HUES48 (cell line): Measurements from ENCODE around the gene CXXC5.
A peak's percentile ranks its signal among the peaks of the same experiment; 100 is the strongest.

Source experiments
- H3K27ac ChIP-seq: one replicate; pipeline ENCODE4 v1.7.0; 2013; ENCODE audit warnings: low read depth, low read length, inconsistent platforms
- H3K27me3 ChIP-seq: 2 replicates; pipeline ENCODE4 v1.6.1; 2013; ENCODE audit warnings: mild to moderate bottlenecking, low read length; ENCODE audit not compliant: control insufficient read depth, insufficient read depth
- H3K36me3 ChIP-seq: 2 replicates; pipeline ENCODE4 v1.6.1; 2013; ENCODE audit warnings: low read length; ENCODE audit not compliant: control insufficient read depth, insufficient read depth
- H3K4me1 ChIP-seq: 2 replicates; pipeline ENCODE4 v1.6.1; 2013; ENCODE audit warnings: mild to moderate bottlenecking, low read length; ENCODE audit not compliant: control insufficient read depth, insufficient read depth
- H3K4me3 ChIP-seq: 2 replicates; pipeline ENCODE4 v1.5.1; 2013; ENCODE audit warnings: mild to moderate bottlenecking, low read depth, low read length
- H3K9ac ChIP-seq: 2 replicates; pipeline ENCODE4 v1.6.1; 2013; ENCODE audit warnings: mild to moderate bottlenecking, low read depth, low read length, moderate library complexity
- H3K9me3 ChIP-seq: 2 replicates; pipeline ENCODE4 v1.6.1; 2013; ENCODE audit warnings: low read length; ENCODE audit not compliant: control insufficient read depth, insufficient read depth

Gene CXXC5

DNA sequence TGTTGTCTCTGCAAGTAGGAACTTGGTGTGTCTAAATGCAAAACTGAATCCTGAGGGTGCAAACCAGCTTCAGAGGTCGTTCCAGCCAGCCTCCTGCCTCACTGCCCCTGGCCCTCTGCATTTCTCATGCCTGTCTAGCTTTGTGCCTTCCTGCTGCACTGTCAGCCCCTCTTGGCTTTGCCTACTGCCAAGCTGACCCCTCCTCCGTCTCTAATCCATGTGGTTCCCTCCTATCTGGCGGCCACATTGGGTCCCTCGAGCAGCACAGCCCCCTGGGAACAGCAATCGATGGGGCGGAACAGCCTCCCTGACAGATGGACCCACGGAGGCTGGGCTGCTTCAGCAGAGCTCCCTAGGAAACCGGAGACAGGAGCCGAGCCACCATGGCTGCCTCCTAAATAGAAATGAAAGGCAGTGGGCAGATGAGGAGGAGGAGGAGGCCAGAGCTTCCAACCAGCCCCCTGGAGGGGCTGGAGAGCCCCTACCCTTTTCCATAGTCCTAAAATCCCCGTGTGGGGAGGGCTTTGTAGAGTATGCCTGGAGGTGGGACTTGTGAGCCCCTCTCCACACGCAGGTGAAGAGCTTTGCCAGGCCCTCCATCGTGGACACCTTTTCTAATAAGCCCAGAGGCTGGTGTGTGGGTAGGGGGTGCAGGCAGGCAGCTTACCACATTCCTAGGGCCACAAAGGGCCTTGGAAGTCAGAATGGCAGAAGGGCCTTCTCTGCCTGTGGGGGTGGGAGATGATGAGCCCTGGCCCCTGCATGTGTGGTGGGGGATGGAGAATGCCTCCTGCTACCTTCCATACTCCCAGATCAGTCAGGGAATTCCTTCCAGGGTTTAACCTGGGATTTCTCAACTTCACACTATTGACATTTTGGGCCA is 9.2 kb upstream of the CXXC5 start:
- H3K4me3 ChIP-seq, result no peak overlapping the region
- H3K27me3 ChIP-seq, result peaks cover 10% of the 10 kb centered on the region; the same call in 1 of the 2 replicates
- H3K27ac ChIP-seq, result peak overlapping the region; percentile 88
- H3K36me3 ChIP-seq, result no peaks in the 10 kb centered on the region
- peaks cover 72% of the 10 kb centered on the region for H3K4me1 ChIP-seq
- H3K9ac ChIP-seq, result no peak overlapping the region
- H3K9me3 ChIP-seq, result no peaks in the 10 kb centered on the region

DNA sequence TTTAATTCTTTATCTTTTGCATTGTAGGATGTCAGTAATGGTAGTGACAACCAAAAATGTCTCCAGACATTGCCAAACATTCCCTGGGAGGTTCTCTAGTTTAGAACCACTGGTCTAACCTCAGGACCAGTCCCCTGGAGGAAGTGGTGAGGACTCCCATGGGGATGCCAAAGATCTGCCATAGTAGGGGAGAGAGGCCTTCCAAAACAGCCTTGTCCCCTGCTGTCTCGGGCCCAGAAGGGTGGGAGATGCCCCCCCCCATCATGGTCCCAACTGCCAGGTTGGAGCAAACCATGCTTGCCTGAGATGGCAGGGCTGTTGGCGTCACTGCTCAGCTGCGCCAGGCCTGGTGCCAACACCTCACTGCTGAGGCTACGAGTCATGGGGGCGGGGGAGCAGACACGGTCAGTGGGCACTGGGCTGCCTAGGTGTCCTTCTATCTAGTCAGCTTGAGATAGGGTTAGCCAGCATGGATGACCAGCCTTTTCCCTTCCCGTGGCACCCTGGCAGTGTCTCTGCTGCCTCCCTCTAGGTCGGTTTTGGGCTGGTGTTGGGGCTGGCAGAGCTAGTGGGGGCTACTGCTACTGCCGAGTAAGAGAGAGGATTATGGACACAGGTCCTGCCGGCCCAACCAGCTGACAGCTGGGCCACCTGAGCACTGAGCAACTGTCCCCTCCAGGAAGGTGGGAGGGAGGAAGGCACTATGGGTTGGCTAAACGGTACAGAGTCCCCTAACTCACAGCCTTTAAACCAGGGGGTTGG is 8.3 kb upstream of the CXXC5 start:
- H3K9ac ChIP-seq, result no peak overlapping the region
- H3K36me3 ChIP-seq, result no peaks in the 10 kb centered on the region
- H3K27ac ChIP-seq, result no peak overlapping the region
- peaks cover 18% of the 10 kb centered on the region for H3K27me3 ChIP-seq
- H3K9me3 ChIP-seq, result no peaks in the 10 kb centered on the region
- peaks cover 69% of the 10 kb centered on the region for H3K4me1 ChIP-seq
- no peak overlapping the region for H3K4me3 ChIP-seq

- Histone ChIP-seq H3K4me1 (peaks cover 69% of the 10 kb centered on the region), H3K27ac (no peak overlapping the region), H3K9me3 (no peaks in the 10 kb centered on the region), H3K4me3 (no peak overlapping the region), H3K27me3 (peaks cover 26% of the 10 kb centered on the region), H3K9ac (no peak overlapping the region), H3K36me3 (no peaks in the 10 kb centered on the region)
These were observed 7.6 kb upstream of the CXXC5 start for GRCh38 chr5:139640421-139641115.

DNA sequence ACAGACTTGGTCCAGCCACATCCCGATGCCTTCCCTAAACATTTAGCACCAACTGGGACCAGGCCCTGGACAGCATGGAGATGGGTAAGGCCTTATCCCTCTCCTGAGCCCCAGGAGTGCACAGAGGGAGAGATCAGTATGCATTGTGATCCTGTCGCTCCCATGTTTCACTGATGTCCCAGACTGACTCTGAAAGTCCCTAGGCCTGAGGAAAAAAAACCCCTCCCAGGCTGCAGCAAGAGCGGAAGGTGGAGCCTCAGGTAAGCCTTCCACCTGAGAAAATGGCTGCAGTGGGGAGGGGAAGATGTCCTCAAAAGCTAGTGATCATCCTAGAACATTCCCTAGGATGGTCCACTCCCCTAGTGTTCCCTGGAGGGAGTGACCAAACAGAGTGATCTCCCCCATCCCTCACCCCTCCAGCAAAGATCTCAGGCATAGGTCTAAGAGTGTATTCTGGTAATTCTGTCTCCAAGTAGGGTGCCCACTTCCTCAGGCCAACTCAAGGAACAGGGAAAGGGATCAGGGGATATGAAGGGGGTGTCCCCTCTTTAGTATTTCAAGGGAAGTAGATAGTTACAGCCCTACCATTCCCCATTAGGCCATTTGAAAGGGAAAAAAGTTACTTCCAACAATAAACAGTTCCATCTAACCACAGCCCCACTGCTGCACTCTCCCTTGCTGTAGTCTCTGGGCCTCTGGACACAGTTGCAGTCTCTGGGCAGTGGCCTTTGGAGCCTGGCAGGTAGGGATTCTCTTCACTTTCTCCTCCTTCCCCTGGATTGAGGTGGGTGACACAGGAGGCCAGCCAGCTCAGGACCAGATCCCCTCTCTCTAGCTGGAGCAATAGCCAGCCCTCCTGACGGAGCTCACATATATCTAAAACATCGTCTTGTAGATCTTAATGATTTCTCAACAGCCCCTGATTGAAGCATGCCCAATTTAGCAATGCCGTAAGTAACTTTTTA is 6.8 kb upstream of the CXXC5 start:
- H3K4me3 ChIP-seq, result no peak overlapping the region
- H3K36me3 ChIP-seq, result no peaks in the 10 kb centered on the region
- H3K27me3 ChIP-seq, result peaks cover 34% of the 10 kb centered on the region
- H3K4me1 ChIP-seq, result peaks cover 66% of the 10 kb centered on the region
- peak overlapping the region; percentile 4 for H3K27ac ChIP-seq
- no peaks in the 10 kb centered on the region for H3K9me3 ChIP-seq
- no peak overlapping the region for H3K9ac ChIP-seq

- H3K27ac ChIP-seq, result no peak overlapping the region
- peaks cover 42% of the 10 kb centered on the region for H3K27me3 ChIP-seq
- H3K36me3 ChIP-seq, result no peaks in the 10 kb centered on the region
- H3K9ac ChIP-seq, result no peak overlapping the region
- no peaks in the 10 kb centered on the region for H3K9me3 ChIP-seq
- H3K4me1 ChIP-seq, result peaks cover 64% of the 10 kb centered on the region
- no peak overlapping the region for H3K4me3 ChIP-seq
These were observed 5.9 kb upstream of the CXXC5 start for GRCh38 chr5:139642213-139642612.

DNA sequence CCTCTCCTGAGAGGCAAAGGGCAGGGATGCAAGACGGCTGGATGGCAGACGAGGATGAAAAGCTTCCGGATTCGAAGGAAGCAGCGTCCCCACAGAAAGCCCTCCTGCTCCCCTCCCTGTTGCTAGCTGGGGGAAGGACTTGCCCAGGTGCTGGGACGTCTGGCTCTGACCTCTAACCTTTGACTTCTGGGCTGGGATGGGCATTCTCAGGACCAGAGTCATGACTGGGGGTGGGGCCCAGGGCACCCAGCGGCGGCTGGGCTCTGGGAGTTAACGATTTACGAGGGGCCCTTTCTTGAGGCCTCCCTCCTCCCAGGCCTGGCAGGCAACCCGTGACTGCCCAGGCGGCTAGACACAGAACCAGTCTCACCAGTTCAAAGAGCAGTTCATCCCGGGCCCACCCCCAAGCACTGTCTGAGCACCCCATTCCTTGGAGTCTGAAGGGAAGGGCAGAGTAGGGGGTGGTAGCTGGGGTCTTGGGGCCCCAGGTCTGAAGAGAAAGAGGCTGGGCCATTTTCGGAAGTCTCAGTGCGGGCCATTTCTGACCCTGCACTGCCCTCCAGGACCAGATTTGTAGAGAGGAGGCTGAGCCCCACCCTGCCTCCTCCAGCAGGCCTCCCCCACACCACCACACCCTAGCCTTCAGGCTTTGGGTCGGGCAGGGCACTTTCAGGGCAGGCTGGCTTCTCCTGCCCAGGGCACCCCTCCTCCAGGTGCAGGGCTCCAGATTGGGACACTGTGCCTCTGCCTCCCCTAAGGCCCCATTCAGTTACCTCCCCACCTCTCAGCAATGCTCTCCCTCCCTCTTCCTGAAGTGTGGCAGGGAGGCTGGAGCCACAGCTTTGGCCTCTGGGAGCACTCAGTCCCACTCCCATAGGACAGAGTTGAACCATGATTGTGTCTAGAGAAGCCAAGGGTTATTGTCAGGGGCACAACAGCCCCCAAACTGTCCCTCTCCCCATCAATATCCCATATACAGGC is 5.0 kb upstream of the CXXC5 start:
- no peak overlapping the region for H3K9ac ChIP-seq
- H3K36me3 ChIP-seq, result no peaks in the 10 kb centered on the region
- peaks cover 47% of the 10 kb centered on the region for H3K27me3 ChIP-seq
- no peaks in the 10 kb centered on the region for H3K9me3 ChIP-seq
- H3K4me1 ChIP-seq, result peaks cover 65% of the 10 kb centered on the region
- peak overlapping the region; percentile 36 for H3K27ac ChIP-seq
- H3K4me3 ChIP-seq, result no peak overlapping the region

GRCh38 chr5:139644001-139644456 is 4.1 kb upstream of the CXXC5 start:
- Histone ChIP-seq H3K4me3 (no peak overlapping the region), H3K4me1 (peaks cover 57% of the 10 kb centered on the region), H3K9me3 (no peaks in the 10 kb centered on the region), H3K36me3 (no peaks in the 10 kb centered on the region), H3K27ac (no peak overlapping the region), H3K9ac (no peak overlapping the region), H3K27me3 (peaks cover 47% of the 10 kb centered on the region)

DNA sequence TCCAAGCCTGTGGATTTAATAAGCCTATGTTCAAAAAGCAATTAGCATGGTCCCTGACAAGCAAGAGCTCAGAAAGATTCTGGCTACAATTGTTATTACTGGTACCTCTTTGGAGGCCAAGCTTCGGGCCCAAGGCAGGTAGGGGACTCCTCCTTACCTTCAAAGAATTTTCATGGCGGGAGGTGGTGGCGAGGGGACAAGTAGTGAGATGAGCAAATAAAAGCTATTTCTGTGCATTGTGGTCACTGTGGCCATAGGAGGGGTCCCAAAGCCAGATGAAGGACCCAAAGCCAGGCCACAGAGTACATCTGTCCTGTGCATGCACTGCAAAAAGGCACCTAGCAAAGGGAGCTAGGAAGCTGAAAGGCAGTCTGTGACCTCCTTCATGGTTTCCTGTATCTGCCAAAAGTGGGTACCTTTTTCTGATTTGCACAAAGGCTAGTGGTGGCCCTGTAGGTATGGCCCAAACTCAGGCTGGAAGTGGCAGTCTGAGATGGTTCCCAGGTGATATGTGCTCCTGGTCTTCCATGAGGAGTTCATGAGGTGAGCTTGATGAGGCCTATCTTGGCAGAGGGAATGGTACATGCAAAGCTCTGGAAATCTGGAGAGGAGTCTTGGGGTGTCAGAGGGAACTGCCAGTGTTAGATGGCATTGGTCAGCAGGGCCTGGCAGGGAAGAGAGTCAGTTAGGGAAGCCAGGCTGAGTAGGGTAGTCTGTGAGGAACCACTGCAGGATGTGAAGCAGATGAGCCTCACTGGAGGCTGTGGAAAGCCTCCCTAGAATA is 3.3 kb upstream of the CXXC5 start:
- Histone ChIP-seq H3K27me3 (peaks cover 47% of the 10 kb centered on the region), H3K4me1 (peaks cover 50% of the 10 kb centered on the region), H3K9me3 (no peaks in the 10 kb centered on the region), H3K4me3 (no peak overlapping the region), H3K27ac (no peak overlapping the region), H3K36me3 (no peaks in the 10 kb centered on the region), H3K9ac (no peak overlapping the region)

DNA sequence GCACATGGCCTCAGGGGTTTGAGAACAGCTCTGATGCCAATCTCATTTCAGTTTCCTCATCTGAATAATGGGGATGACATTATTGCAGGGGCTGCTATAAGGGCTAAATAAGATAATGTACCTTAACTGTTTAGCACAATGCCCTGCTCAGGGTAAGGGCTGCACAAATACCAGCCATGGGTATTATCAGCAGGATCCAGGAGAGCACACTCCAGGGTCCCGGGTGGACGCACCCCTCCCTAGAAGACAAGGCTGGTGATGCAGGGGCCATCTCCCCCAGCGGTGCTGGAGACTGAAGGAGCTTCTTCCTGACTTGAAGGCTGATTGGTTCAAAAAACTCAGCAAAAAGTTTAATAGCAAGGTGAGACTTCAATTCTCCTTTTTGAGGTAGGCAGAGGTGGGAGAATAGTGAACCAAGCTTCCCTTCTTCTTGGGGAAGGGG is 2.7 kb upstream of the CXXC5 start:
- Histone ChIP-seq H3K4me1 (peaks cover 45% of the 10 kb centered on the region), H3K4me3 (no peak overlapping the region), H3K27me3 (peaks cover 47% of the 10 kb centered on the region), H3K9ac (no peak overlapping the region), H3K9me3 (no peaks in the 10 kb centered on the region), H3K36me3 (no peaks in the 10 kb centered on the region), H3K27ac (no peak overlapping the region)
